ENCODE data around the gene TRIP4. TPM values are rescaled to one million over a fixed set of nuclear protein-coding genes. Genes with fewer than 3 reads are reported as not detected.

The TRIP4 gene
- total and polyA plus RNA-seq, 2 donors (not counting 3 experiments of a cell fraction or from before 2014, with no cell fraction given): 10.9 to 31.1 TPM

GRCh38 chr15:64351265-64351664 is 36.4 kb upstream of the TRIP4 start:
- H2AFZ ChIP-seq (ENCODE audit: low read depth, low read length): no peak overlapping the region
- BruUV-seq (replicated peaks): no TSS peak
- peak overlapping the region; percentile 81 for H3K4me2 ChIP-seq (ENCODE audit: insufficient read depth, low read length)
- dilution Hi-C loops (cut with MboI; ENCODE audit: extremely low pct_ligation_motif_present, low sequenced_read_pairs) (no loop called here), intact Hi-C loops (cut with micrococcal nuclease) (no loop called here)
- no peaks in the 10 kb centered on the region for H3K9me3 ChIP-seq (replicated peaks; ENCODE audit: control insufficient read depth, insufficient read depth, low read length)
- FAIRE-seq (peak; percentile 77), DNase-seq (ENCODE audit: low read depth, low spot score) (peak; percentile 42)
- peaks cover 36% of the 10 kb centered on the region for H3K4me1 ChIP-seq (ENCODE audit: control insufficient read depth, extremely low read depth, insufficient read depth, low read length)
- H3K4me3 ChIP-seq (replicated peaks in 1 of 3; ENCODE audit: insufficient read depth in 1 of 3, low read depth in 1 of 3, low read length in 3 of 3): no peak overlapping the region
- peaks cover 2% of the 10 kb centered on the region for H3K9me1 ChIP-seq (replicated peaks; ENCODE audit: control insufficient read depth, extremely low read depth, insufficient read depth, low read length)
- H3K27me3 ChIP-seq (ENCODE audit: control insufficient read depth in 2 of 2, insufficient read depth in 2 of 2, low read length in 2 of 2): no peaks in the 10 kb centered on the region
- H3K36me3 ChIP-seq (ENCODE audit: control insufficient read depth in 2 of 2, extremely low read depth in 1 of 2, insufficient read depth in 2 of 2, low read length in 2 of 2): no peaks in the 10 kb centered on the region
- H3K27ac ChIP-seq (ENCODE audit: insufficient read depth, low read depth, low read length): peak overlapping the region; percentile 26
- ChIA-PET CTCF (interaction anchor here (1.4 to 2.2 kb wide), 2 partner anchors 141 to 146 kb away, joined by 3 to 9 read pairs; no protein-coding TSS in a partner anchor), POLR2A (no interaction called here)
- no peaks in the 10 kb centered on the region for H4K20me1 ChIP-seq (replicated peaks; ENCODE audit: control insufficient read depth, extremely low read depth, insufficient read depth, low read length)
- TF ChIP-seq POLR2A (IDR thresholded peaks at IDR 0.05; ENCODE audit: low read depth, low read length) (no peak), JUN (IDR thresholded peaks at IDR 0.05; ENCODE audit: borderline replicate concordance, insufficient read depth, insufficient read length, low read depth) (no peak), MAX (IDR thresholded peaks at IDR 0.05; ENCODE audit: insufficient read depth, insufficient read length) (no peak), EZH2 (IDR thresholded peaks at IDR 0.05; ENCODE audit: borderline replicate concordance, low read depth, low read length, severe bottlenecking) (no peak), GATA2 (IDR thresholded peaks at IDR 0.05; ENCODE audit: insufficient read depth, insufficient read length, low read depth, low read length) (peak; percentile 22), MYC (IDR thresholded peaks at IDR 0.05; ENCODE audit: low read depth, low read length) (no peak), POLR2AphosphoS5 (IDR thresholded peaks at IDR 0.05; ENCODE audit: insufficient read depth, low read depth, low read length) (no peak), FOS (IDR thresholded peaks at IDR 0.05; ENCODE audit: borderline replicate concordance, insufficient read depth, low read length) (peak; percentile 40)
- TF ChIP-seq, protein P1, sequence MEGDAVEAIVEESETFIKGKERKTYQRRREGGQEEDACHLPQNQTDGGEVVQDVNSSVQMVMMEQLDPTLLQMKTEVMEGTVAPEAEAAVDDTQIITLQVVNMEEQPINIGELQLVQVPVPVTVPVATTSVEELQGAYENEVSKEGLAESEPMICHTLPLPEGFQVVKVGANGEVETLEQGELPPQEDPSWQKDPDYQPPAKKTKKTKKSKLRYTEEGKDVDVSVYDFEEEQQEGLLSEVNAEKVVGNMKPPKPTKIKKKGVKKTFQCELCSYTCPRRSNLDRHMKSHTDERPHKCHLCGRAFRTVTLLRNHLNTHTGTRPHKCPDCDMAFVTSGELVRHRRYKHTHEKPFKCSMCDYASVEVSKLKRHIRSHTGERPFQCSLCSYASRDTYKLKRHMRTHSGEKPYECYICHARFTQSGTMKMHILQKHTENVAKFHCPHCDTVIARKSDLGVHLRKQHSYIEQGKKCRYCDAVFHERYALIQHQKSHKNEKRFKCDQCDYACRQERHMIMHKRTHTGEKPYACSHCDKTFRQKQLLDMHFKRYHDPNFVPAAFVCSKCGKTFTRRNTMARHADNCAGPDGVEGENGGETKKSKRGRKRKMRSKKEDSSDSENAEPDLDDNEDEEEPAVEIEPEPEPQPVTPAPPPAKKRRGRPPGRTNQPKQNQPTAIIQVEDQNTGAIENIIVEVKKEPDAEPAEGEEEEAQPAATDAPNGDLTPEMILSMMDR (IDR thresholded peaks at IDR 0.05; ENCODE audit: extremely low read depth in 1 of 2, insufficient read depth in 1 of 2, low read depth in 1 of 2, low read length in 2 of 2): no peak
- H3K9ac ChIP-seq (replicated peaks; ENCODE audit: extremely low read depth, insufficient read depth, low read length): no peak overlapping the region
- peaks cover 66% of the 10 kb centered on the region for H3K79me2 ChIP-seq (ENCODE audit: control insufficient read depth, insufficient read depth, low read length)

Measured in endothelial cell of umbilical vein (primary cell).